Muscle layer of colon (tissue), 2 donors: ENCODE measurements around the gene ATP12A.
A peak's percentile ranks its signal among the peaks of the same experiment; 100 is the strongest.

Experiments
- H3K27ac ChIP-seq: one replicate; pipeline ENCODE4 v1.7.0; 2013; ENCODE audit warnings: low read depth, mild to moderate bottlenecking, low read length, moderate library complexity
- H3K27me3 ChIP-seq, 2 donors: one replicate each; pipeline ENCODE4 v1.7.0; 2013; ENCODE audit warnings: low read length in 2 of 2, mild to moderate bottlenecking in 2 of 2; ENCODE audit not compliant: insufficient read depth in 2 of 2, control insufficient read depth in 1 of 2
- H3K36me3 ChIP-seq: one replicate; pipeline ENCODE4 v1.7.0; 2013; ENCODE audit warnings: mild to moderate bottlenecking, low read length; ENCODE audit not compliant: insufficient read depth
- H3K4me1 ChIP-seq: one replicate; pipeline ENCODE4 v1.7.0; 2013; ENCODE audit warnings: mild to moderate bottlenecking, low read length; ENCODE audit not compliant: insufficient read depth
- H3K4me3 ChIP-seq, 2 donors: one replicate each; pipeline ENCODE4 v1.7.0; 2013; ENCODE audit warnings: low read length in 2 of 2, low read depth in 1 of 2, mild to moderate bottlenecking in 1 of 2, moderate library complexity in 1 of 2
- H3K9ac ChIP-seq: one replicate; pipeline ENCODE4 v1.7.0; 2013; ENCODE audit warnings: low read length
- H3K9me3 ChIP-seq: one replicate; pipeline ENCODE4 v1.7.0; 2013; ENCODE audit warnings: mild to moderate bottlenecking, low read length
- donor health status: abdominal sarcoma.
- donor health status: Adenocarcinoma of cecum.

ATP12A gene

GRCh38 chr13:24680258-24680920 is at the start of gene ATP12A:
Gene ATP12A, plus strand, starts transcription at chr13:24680408. Its CDS starts 336 bp downstream, at chr13:24680744.
- Histone ChIP-seq H3K9me3 (no peaks in the 10 kb centered on the region), H3K9ac (no peak within 1 kb of the TSS), H3K4me3 (peak within 1 kb of the TSS in 1 of 2 donors; percentile 32), H3K4me1 (no peaks in the 10 kb centered on the region), H3K27ac (no peak within 1 kb of the TSS), H3K27me3 (peaks cover 3 to 24% of the 10 kb centered on the region in 2 donors), H3K36me3 (no peaks in the 10 kb centered on the region)

GRCh38 chr13:24630851-24631620 is 49.2 kb upstream of the ATP12A start:
- Histone ChIP-seq H3K27me3 (no peaks in the 10 kb centered on the region), H3K36me3 (no peaks in the 10 kb centered on the region), H3K4me3 (no peak overlapping the region), H3K9ac (no peak overlapping the region), H3K4me1 (no peaks in the 10 kb centered on the region), H3K27ac (no peak overlapping the region), H3K9me3 (no peaks in the 10 kb centered on the region)

- H3K36me3 ChIP-seq, result no peaks in the 10 kb centered on the region
- H3K27ac ChIP-seq, result no peak overlapping the region
- no peaks in the 10 kb centered on the region for H3K4me1 ChIP-seq
- no peak overlapping the region for H3K4me3 ChIP-seq
- H3K9me3 ChIP-seq, result no peaks in the 10 kb centered on the region
- no peak overlapping the region for H3K9ac ChIP-seq
- H3K27me3 ChIP-seq, result no peaks in the 10 kb centered on the region
These were observed 48.3 kb upstream of the ATP12A start for GRCh38 chr13:24631922-24632321.

DNA sequence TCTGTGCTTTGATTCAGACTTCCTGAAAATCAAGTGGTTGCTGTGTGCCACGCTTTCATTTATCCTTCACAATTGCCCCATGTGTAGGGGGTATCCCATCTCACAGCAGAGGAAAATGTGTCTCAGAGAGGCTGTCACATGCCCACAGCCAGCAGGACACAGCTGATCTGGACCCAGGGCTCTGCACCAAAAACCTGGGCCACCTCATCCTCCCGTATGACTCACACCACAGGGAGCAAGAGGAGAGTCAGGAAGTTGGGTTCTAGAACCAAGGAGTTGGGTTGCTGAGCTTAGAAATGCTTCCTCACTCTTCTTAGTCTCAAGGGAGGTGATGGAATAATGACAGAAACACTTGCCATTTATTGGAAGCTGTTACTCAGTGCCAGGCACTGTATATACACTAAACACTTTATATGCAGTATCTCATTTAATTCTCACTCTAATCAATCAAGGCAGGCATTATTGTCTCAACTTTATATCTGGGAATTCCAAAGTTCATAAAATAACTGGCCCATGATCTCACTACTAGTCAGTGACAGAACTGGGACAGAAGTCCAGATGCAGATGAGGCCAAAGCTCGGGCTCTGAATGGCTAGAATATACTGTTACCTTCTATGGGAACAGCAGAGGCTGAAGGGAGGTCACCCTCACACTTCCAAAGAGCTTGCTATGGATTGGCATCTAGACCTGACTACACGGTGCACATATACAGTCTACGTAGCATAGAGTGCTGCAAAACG is 47.7 kb upstream of the ATP12A start:
- Histone ChIP-seq H3K9me3 (no peaks in the 10 kb centered on the region), H3K4me3 (no peak overlapping the region), H3K27me3 (no peaks in the 10 kb centered on the region), H3K36me3 (no peaks in the 10 kb centered on the region), H3K9ac (no peak overlapping the region), H3K4me1 (no peaks in the 10 kb centered on the region), H3K27ac (no peak overlapping the region)

GRCh38 chr13:24636776-24637175 is 43.4 kb upstream of the ATP12A start:
- Histone ChIP-seq H3K9ac (no peak overlapping the region), H3K4me3 (no peak overlapping the region), H3K27me3 (no peaks in the 10 kb centered on the region), H3K9me3 (no peaks in the 10 kb centered on the region), H3K36me3 (no peaks in the 10 kb centered on the region), H3K27ac (no peak overlapping the region), H3K4me1 (no peaks in the 10 kb centered on the region)

GRCh38 chr13:24638096-24638495 is 42.1 kb upstream of the ATP12A start:
- Histone ChIP-seq H3K36me3 (no peaks in the 10 kb centered on the region), H3K4me1 (no peaks in the 10 kb centered on the region), H3K9ac (no peak overlapping the region), H3K4me3 (no peak overlapping the region), H3K27ac (no peak overlapping the region), H3K27me3 (no peaks in the 10 kb centered on the region), H3K9me3 (no peaks in the 10 kb centered on the region)

DNA sequence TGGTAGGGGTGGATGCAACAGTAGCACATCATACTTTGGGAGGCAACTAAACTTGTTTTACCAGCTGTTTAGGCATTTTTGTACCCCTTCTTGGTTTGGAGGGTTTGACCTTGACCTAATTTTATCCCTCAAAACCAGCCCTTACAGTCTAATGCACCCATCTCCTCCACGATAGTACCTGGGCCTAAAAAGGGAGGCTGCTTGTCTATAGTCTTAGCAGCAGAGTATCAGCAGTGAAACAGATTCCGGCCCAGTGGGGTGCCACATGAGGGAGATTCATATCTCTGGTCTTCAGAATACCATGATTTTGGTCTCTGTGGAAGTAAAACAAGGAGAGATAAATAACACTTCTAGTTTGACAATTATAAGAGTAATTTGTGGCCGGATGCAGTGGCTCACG is 39.5 kb upstream of the ATP12A start:
- Histone ChIP-seq H3K4me1 (no peaks in the 10 kb centered on the region), H3K9ac (no peak overlapping the region), H3K4me3 (no peak overlapping the region), H3K27ac (no peak overlapping the region), H3K27me3 (no peaks in the 10 kb centered on the region), H3K36me3 (no peaks in the 10 kb centered on the region), H3K9me3 (no peaks in the 10 kb centered on the region)

DNA sequence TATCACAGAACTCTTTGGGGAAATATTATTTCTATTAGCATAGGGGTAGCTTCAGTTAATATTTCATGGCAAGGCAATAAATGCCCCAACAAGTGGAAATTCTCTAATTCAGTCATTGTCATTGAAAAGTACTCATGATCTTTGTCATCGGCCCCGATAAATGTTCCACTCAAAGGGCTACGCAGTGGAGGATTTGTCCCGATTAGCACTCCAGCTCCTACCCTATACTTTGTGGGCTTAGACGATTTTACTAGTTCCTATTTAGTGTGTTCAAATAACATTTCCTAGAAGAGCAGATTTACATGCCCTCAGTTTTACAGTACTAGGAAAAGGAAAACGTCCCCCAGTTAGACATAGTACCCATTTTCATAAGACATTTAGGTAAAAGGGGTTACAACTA is 38.0 kb upstream of the ATP12A start:
- H3K4me3 ChIP-seq, result no peak overlapping the region
- H3K36me3 ChIP-seq, result no peaks in the 10 kb centered on the region
- H3K27me3 ChIP-seq, result no peaks in the 10 kb centered on the region
- no peak overlapping the region for H3K27ac ChIP-seq
- no peaks in the 10 kb centered on the region for H3K4me1 ChIP-seq
- no peak overlapping the region for H3K9ac ChIP-seq
- H3K9me3 ChIP-seq, result no peaks in the 10 kb centered on the region

GRCh38 chr13:24644036-24644435 is 36.2 kb upstream of the ATP12A start:
- Histone ChIP-seq H3K36me3 (no peaks in the 10 kb centered on the region), H3K9me3 (no peaks in the 10 kb centered on the region), H3K27ac (no peak overlapping the region), H3K27me3 (no peaks in the 10 kb centered on the region), H3K9ac (no peak overlapping the region), H3K4me1 (no peaks in the 10 kb centered on the region), H3K4me3 (no peak overlapping the region)

DNA sequence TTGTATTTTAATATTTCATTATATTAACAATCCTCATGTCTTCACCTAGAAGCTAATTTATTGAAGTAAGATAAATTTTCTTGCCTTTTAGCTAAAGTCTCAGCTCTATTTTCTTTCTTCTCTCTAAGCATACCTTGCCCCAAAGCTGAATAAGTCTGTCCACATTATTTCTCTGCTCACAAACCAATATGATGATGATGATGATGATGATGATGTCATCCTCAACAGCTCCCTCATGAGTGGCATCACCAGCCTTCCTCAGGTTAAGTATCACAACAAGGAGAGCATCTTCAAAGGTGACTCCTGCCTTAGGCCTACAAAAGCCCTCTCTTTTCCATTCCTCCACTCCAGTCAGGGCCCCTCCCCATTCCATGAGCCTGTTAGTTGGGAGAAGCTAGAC is 31.9 kb upstream of the ATP12A start:
- Histone ChIP-seq H3K27me3 (no peaks in the 10 kb centered on the region), H3K36me3 (no peaks in the 10 kb centered on the region), H3K9me3 (no peaks in the 10 kb centered on the region), H3K4me3 (no peak overlapping the region), H3K4me1 (no peaks in the 10 kb centered on the region), H3K9ac (no peak overlapping the region), H3K27ac (no peak overlapping the region)

DNA sequence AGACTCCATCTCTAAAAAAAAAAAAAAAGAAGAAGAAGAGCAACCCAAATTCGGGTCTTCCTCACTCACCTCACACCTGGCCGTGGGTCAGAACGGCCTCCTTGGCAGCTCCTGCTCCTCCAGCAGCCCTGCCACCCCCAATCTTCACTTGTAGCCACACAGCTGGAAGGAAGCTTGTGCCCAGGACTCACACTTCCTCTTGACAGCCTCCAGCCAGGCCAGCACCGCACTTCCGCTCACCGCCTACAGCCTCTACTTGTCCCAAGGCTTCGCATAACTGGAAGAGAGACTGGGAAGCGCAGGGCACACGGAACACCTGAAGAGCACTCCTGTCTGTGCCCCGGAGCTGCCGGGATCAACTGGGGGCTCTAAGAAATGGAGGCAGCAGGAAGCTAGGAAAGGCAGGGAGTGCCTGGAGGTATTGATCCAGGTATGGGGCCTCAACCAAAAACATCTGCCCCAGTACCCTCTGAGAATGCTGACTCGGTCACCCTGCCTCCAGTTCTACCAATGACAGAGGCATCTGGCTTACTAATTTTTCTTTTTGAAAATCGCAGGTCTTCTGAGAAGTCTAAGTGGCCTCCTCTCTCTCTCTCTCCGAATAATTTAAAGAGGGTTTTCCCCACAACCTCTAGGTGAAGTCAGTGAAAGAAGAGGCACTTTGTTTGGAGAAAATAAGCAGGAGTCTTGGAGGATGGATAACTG is 31.1 kb upstream of the ATP12A start:
- no peaks in the 10 kb centered on the region for H3K36me3 ChIP-seq
- no peaks in the 10 kb centered on the region for H3K4me1 ChIP-seq
- no peak overlapping the region for H3K27ac ChIP-seq
- no peak overlapping the region for H3K9ac ChIP-seq
- H3K4me3 ChIP-seq, result no peak overlapping the region
- H3K9me3 ChIP-seq, result no peaks in the 10 kb centered on the region
- H3K27me3 ChIP-seq, result no peaks in the 10 kb centered on the region
